HepG2 (cell line): ENCODE results near the gene NAPSA. TPM values are rescaled to one million over a fixed set of nuclear protein-coding genes. Genes with fewer than 3 reads are reported as not detected.

Experiments used
- E2F1 ChIP-seq: sonication (generic); formaldehyde crosslinking; IDR thresholded peaks from 2 replicates; pipeline ENCODE4 v1.5.0; 2020; ENCODE audit warnings: missing genetic modification reagents
- IRF2 ChIP-seq: IDR thresholded peaks from 2 replicates; pipeline ENCODE4 v1.6.1; 2018; ENCODE audit warnings: missing genetic modification reagents, missing compliant biosample characterization
- PBX2 ChIP-seq: IDR thresholded peaks from 2 replicates; pipeline ENCODE4 v1.6.1; 2016; ENCODE audit warnings: control low read depth
- RAD21 ChIP-seq: fragments of 450-650 bp; formaldehyde crosslinking; IDR thresholded peaks from 2 replicates; pipeline ENCODE4 v1.5.0; 2020; ENCODE audit warnings: mild to moderate bottlenecking
- ZBTB3 ChIP-seq: sonication (generic); formaldehyde crosslinking; IDR thresholded peaks from 2 replicates; pipeline ENCODE4 v1.4.0; 2020; ENCODE audit warnings: low read depth, mild to moderate bottlenecking, moderate library complexity, missing genetic modification reagents, borderline replicate concordance
- ZNF232 ChIP-seq: sonication (generic); formaldehyde crosslinking; IDR thresholded peaks from 2 replicates; pipeline ENCODE4 v1.4.0; 2020; ENCODE audit warnings: missing genetic modification reagents, borderline replicate concordance
- ZNF407 ChIP-seq: sonication (generic); formaldehyde crosslinking; IDR thresholded peaks from one replicate; pipeline ENCODE4 v1.5.1; 2020; ENCODE audit warnings: mild to moderate bottlenecking, missing genetic modification reagents; ENCODE audit errors: not compliant biosample characterization
- ZNF547 ChIP-seq: sonication (generic); formaldehyde crosslinking; IDR thresholded peaks from 2 replicates; pipeline ENCODE4 v1.5.1; 2020; ENCODE audit warnings: mild to moderate bottlenecking, missing genetic modification reagents
- ZNF577 ChIP-seq: sonication (generic); formaldehyde crosslinking; IDR thresholded peaks from 2 replicates; pipeline ENCODE4 v1.4.0; 2020; ENCODE audit warnings: mild to moderate bottlenecking, low read depth, missing genetic modification reagents, borderline replicate concordance
- ZNF652 ChIP-seq: IDR thresholded peaks from 2 replicates; pipeline ENCODE4 v1.6.1; 2016; ENCODE audit warnings: low read depth, borderline replicate concordance
- ZNF660 ChIP-seq: sonication (generic); formaldehyde crosslinking; IDR thresholded peaks from 2 replicates; pipeline ENCODE4 v1.5.1; 2020; ENCODE audit warnings: mild to moderate bottlenecking, low read depth, missing genetic modification reagents, borderline replicate concordance
- ZUFSP ChIP-seq: sonication (generic); formaldehyde crosslinking; IDR thresholded peaks from 2 replicates; pipeline ENCODE4 v1.9.0; 2021; ENCODE audit warnings: missing genetic modification reagents, mild to moderate bottlenecking, borderline replicate concordance
- polyA plus RNA-seq, 8 experiments: library from polyadenylated mRNA; depleted of rRNA in 3 of 8; stranded (reverse) in 7 of 8; unstranded in 1 of 8; fragments of >200 nt; fragmentation: Illumina TruSeq in 4 of 8; extraction: Trizol in 4 of 8; gene quantifications; 2 replicates each; pipeline versions ENCODE4 v1.2.1 to v1.2.3, GENCODE V29; 2011 to 2016; ENCODE audit warnings: low read depth in 4 of 8, missing spikeins in 1 of 8, mixed read lengths in 1 of 8; ENCODE audit not compliant: insufficient read depth in 1 of 8
- total RNA-seq, 5 experiments: library from RNA; depleted of rRNA; stranded (reverse); fragments of >200 nt; fragmentation: Illumina TruSeq; extraction: Trizol; gene quantifications; 2 replicates each; pipeline ENCODE4 v1.2.3, GENCODE V29; 2016; ENCODE audit warnings: low read depth in 1 of 5

Gene NAPSA
- total and polyA plus RNA-seq, 2 of the 13 experiments (the other 11 are each of a cell fraction or from before 2014, with no cell fraction given) = not detected

GRCh38 chr19:50383852-50384684 is 18.6 kb upstream of the NAPSA start, which contains the start of gene POLD1 (continued):
- peak; percentile 68 for TF ChIP-seq ZNF407 (CRISPR knock-in tag)
- TF ChIP-seq RAD21 = no peak
- TF ChIP-seq ZNF652 (CRISPR knock-in tag) = no peak
- no peak for TF ChIP-seq IRF2
- TF ChIP-seq PBX2 = no peak
- no peak for TF ChIP-seq ZNF232 (CRISPR knock-in tag)
- TF ChIP-seq ZNF577 (CRISPR knock-in tag) = no peak
- TF ChIP-seq ZNF660 (CRISPR knock-in tag) = no peak
- peak; percentile 96 for TF ChIP-seq E2F1 (CRISPR knock-in tag)
- TF ChIP-seq ZUFSP (CRISPR knock-in tag) = no peak
- peak; percentile 76; the same call in 1 of the 2 replicates for TF ChIP-seq ZBTB3
- TF ChIP-seq ZNF547 (CRISPR knock-in tag) = peak; percentile 94
